ENCODE measurements around the gene ERBB2. TPM values are rescaled to one million over a fixed set of nuclear protein-coding genes. Genes with fewer than 3 reads are reported as not detected.

Gene ERBB2
- total and polyA plus RNA-seq, 9 of the 15 experiments (the other 6 are each of a cell fraction or from before 2014, with no cell fraction given) = 0.74 to 5.6 (median 3.3) TPM

DNA sequence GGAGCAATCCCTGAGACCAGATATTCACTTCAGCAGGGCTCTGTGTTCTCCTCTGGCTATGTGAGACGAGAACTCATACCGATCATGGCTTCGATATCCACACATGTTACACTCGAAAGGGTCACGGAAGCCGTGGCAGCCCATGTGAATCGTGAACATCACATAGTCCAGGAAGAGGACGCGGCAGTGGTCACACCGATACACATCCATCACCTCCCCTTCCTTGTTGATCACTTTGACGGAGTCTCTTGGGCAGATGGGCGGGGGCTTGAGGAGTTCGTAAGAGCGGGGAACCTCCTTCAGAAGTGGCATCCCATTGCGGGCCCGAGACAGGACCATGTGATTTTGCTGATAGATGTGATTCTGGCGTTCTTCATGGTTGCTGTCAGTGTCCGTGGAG lies 65.9 kb downstream of the ERBB2 start:
- ATAC-seq (no peak), DNase-seq (ENCODE audit: extremely low read depth in 1 of 4, low spot score in 3 of 4) (no peak), FAIRE-seq (peak; percentile 6)
- no peak overlapping the region for H3K4me2 ChIP-seq (ENCODE audit: insufficient read depth, low read length)
- no peaks in the 10 kb centered on the region for H4K20me1 ChIP-seq (replicated peaks; ENCODE audit: control insufficient read depth, insufficient read depth, low read length)
- H3K36me3 ChIP-seq (ENCODE audit: control insufficient read depth, insufficient read depth, low read length) = no peaks in the 10 kb centered on the region
- peaks cover 37 to 49% of the 10 kb centered on the region in 2 experiments for H3K27me3 ChIP-seq (ENCODE audit: control insufficient read depth in 2 of 2, insufficient read depth in 2 of 2, low read length in 2 of 2)
- no TSS peak for BruUV-seq (replicated peaks)
- WGBS (ENCODE audit: insufficient coverage, low coverage, missing lambda C conversion rate) = 19% methylated on average over 18 of the region's 18 CpGs
- H3K79me2 ChIP-seq (ENCODE audit: control insufficient read depth, insufficient read depth, low read length) = no peaks in the 10 kb centered on the region
- CTCF ChIA-PET (ENCODE audit: low intra/inter-chr PET ratio) = no interaction called here
- H2AFZ ChIP-seq (ENCODE audit: low read depth, low read length) = no peak overlapping the region
- no peak overlapping the region for H3K9ac ChIP-seq (ENCODE audit: insufficient read depth in 1 of 2, low read depth in 2 of 2, low read length in 2 of 2)
- TF ChIP-seq, protein P1, sequence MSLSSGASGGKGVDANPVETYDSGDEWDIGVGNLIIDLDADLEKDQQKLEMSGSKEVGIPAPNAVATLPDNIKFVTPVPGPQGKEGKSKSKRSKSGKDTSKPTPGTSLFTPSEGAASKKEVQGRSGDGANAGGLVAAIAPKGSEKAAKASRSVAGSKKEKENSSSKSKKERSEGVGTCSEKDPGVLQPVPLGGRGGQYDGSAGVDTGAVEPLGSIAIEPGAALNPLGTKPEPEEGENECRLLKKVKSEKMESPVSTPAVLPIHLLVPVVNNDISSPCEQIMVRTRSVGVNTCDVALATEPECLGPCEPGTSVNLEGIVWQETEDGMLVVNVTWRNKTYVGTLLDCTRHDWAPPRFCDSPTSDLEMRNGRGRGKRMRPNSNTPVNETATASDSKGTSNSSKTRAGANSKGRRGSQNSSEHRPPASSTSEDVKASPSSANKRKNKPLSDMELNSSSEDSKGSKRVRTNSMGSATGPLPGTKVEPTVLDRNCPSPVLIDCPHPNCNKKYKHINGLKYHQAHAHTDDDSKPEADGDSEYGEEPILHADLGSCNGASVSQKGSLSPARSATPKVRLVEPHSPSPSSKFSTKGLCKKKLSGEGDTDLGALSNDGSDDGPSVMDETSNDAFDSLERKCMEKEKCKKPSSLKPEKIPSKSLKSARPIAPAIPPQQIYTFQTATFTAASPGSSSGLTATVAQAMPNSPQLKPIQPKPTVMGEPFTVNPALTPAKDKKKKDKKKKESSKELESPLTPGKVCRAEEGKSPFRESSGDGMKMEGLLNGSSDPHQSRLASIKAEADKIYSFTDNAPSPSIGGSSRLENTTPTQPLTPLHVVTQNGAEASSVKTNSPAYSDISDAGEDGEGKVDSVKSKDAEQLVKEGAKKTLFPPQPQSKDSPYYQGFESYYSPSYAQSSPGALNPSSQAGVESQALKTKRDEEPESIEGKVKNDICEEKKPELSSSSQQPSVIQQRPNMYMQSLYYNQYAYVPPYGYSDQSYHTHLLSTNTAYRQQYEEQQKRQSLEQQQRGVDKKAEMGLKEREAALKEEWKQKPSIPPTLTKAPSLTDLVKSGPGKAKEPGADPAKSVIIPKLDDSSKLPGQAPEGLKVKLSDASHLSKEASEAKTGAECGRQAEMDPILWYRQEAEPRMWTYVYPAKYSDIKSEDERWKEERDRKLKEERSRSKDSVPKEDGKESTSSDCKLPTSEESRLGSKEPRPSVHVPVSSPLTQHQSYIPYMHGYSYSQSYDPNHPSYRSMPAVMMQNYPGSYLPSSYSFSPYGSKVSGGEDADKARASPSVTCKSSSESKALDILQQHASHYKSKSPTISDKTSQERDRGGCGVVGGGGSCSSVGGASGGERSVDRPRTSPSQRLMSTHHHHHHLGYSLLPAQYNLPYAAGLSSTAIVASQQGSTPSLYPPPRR (CRISPR knock-in tag; IDR thresholded peaks at IDR 0.05; ENCODE audit: borderline replicate concordance) = no peak
- TF ChIP-seq TOE1 (IDR thresholded peaks at IDR 0.05; ENCODE audit: borderline replicate concordance) (no peak), TOE1 (CRISPR knock-in tag; IDR thresholded peaks at IDR 0.05; ENCODE audit: borderline replicate concordance, low read depth) (no peak), ZNF324 (CRISPR knock-in tag; IDR thresholded peaks at IDR 0.05) (no peak), CBFA2T3 (IDR thresholded peaks at IDR 0.05) (no peak), FOXA3 (CRISPR knock-in tag; conservative IDR thresholded peaks at IDR 0.05 in 1 of 2, IDR thresholded peaks at IDR 0.05 in 1 of 2) (no peak), ATF7 (IDR thresholded peaks at IDR 0.05) (no peak), ILK (tag; IDR thresholded peaks at IDR 0.05; ENCODE audit: borderline replicate concordance, low read depth) (no peak), POLR2H (tag; IDR thresholded peaks at IDR 0.05; ENCODE audit: low read depth) (no peak), TEAD2 (tag; IDR thresholded peaks at IDR 0.05) (no peak), HIVEP1 (CRISPR knock-in tag; IDR thresholded peaks at IDR 0.05) (no peak), LARP7 (IDR thresholded peaks at IDR 0.05) (no peak), EWSR1 (IDR thresholded peaks at IDR 0.05; ENCODE audit: borderline replicate concordance, low read depth, partially characterized antibody) (no peak), CCNT2 (IDR thresholded peaks at IDR 0.05; ENCODE audit: borderline replicate concordance, extremely low read depth, insufficient read length, low read depth, low read length) (no peak), ZNF133 (CRISPR knock-in tag; IDR thresholded peaks at IDR 0.05) (no peak), BCL6 (CRISPR knock-in tag; IDR thresholded peaks at IDR 0.05) (no peak), KLF1 (tag; IDR thresholded peaks at IDR 0.05) (no peak), PYGO2 (tag; IDR thresholded peaks at IDR 0.05) (no peak)
- TF ChIP-seq, protein P2, sequence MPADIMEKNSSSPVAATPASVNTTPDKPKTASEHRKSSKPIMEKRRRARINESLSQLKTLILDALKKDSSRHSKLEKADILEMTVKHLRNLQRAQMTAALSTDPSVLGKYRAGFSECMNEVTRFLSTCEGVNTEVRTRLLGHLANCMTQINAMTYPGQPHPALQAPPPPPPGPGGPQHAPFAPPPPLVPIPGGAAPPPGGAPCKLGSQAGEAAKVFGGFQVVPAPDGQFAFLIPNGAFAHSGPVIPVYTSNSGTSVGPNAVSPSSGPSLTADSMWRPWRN (IDR thresholded peaks at IDR 0.05; ENCODE audit: low read depth) = no peak
- TF ChIP-seq, protein P3, sequence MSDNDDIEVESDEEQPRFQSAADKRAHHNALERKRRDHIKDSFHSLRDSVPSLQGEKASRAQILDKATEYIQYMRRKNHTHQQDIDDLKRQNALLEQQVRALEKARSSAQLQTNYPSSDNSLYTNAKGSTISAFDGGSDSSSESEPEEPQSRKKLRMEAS (CRISPR knock-in tag; IDR thresholded peaks at IDR 0.05) = no peak
- no peaks in the 10 kb centered on the region for H3K9me1 ChIP-seq (ENCODE audit: control insufficient read depth, insufficient read depth, low read length)
- intact Hi-C loops (cut with micrococcal nuclease) (no loop called here), in situ Hi-C loops (cut with MboI) (no loop called here)
- POLR2A ChIA-PET = interaction anchor here (1.2 kb wide), 1 partner anchor 21 kb away, joined by 4 read pairs; no protein-coding TSS in a partner anchor
- no peaks in the 10 kb centered on the region for H3K4me1 ChIP-seq (replicated peaks in 1 of 2; ENCODE audit: control insufficient read depth in 2 of 2, insufficient read depth in 2 of 2, low read length in 2 of 2)
- H3K9me3 ChIP-seq (replicated peaks; ENCODE audit: control insufficient read depth, insufficient read depth, low read depth, low read length) = no peaks in the 10 kb centered on the region
- H3K4me3 ChIP-seq = no peak overlapping the region
- no peak overlapping the region for H3K27ac ChIP-seq (ENCODE audit: extremely low read depth, low read depth, low read length)
